Measurements from ENCODE around the gene AUP1. TPM values are rescaled to one million over a fixed set of nuclear protein-coding genes. Genes with fewer than 3 reads are reported as not detected.

AUP1 gene
- total and polyA plus RNA-seq, 2 of the 8 experiments (the other 6 are each of a cell fraction or from before 2014, with no cell fraction given), result 83.4 to 121 TPM

DNA sequence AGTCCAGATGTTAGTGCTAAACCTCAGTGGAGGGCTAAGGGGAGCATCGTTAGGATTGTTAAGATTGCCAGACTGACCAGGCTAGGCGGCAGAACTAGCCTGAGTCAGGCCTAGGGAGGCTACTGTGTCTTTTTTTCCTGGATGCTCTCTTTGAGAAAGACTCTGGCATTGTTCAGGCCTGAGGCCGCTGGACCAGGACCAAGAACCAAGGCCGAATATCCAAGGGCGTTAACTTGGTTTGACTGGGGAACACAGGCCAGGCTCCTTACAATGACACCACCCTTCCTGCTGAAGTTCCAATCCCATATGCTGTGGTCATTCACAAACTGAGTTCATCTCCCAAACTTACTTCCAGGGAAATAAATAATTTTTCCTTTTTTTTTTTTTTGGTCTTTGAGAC lies 10.8 kb upstream of the AUP1 start:
- H3K4me3 ChIP-seq (ENCODE audit: extremely low read depth in 1 of 4, insufficient read depth in 2 of 4, low read depth in 3 of 4, low read length in 4 of 4), result no peak overlapping the region
- no peak overlapping the region for H4K5ac ChIP-seq (ENCODE audit: insufficient read length, low read depth, low read length)
- H4K20me1 ChIP-seq (replicated peaks in 1 of 2; ENCODE audit: control insufficient read depth in 1 of 2, insufficient read depth in 2 of 2, low read length in 2 of 2), result peaks cover 5% of the 10 kb centered on the region in 2 experiments
- no peak overlapping the region for H3K4ac ChIP-seq (replicated peaks; ENCODE audit: insufficient read length, low read depth, low read length)
- H3K9me3 ChIP-seq (ENCODE audit: insufficient read depth in 2 of 2, low read depth in 1 of 2, low read length in 1 of 2), result no peaks in the 10 kb centered on the region
- CTCF ChIA-PET (ENCODE audit: partially characterized antibody), result interaction anchor here (0.6 to 2.1 kb wide), 4 partner anchors 36 to 101 kb away, joined by 3 to 4 read pairs (median 4); no protein-coding TSS in a partner anchor
- no peak overlapping the region for H3K56ac ChIP-seq (replicated peaks; ENCODE audit: insufficient read length, low read depth, low read length)
- no peak overlapping the region for H3K4me2 ChIP-seq (ENCODE audit: insufficient read depth in 1 of 2, low read depth in 2 of 2, low read length in 2 of 2)
- 93% methylated on average over 5 of the region's 5 CpGs; no CpG with 5 or more reads in 1 of the 2 experiments for WGBS, 2 experiments (ENCODE audit: extremely low coverage in 1 of 2, insufficient coverage in 1 of 2, insufficient read length in 1 of 2, insufficient replicate concordance in 2 of 2, low coverage in 1 of 2, low lambda C conversion rate in 2 of 2, missing lambda C conversion rate in 1 of 2)
- H2BK20ac ChIP-seq (ENCODE audit: low read length), result no peak overlapping the region
- no peaks in the 10 kb centered on the region for H3K79me2 ChIP-seq (ENCODE audit: control insufficient read depth in 1 of 2, insufficient read depth in 2 of 2, low read length in 2 of 2)
- no peaks in the 10 kb centered on the region for H3K79me1 ChIP-seq (ENCODE audit: low read depth, low read length)
- no peak overlapping the region for H2BK12ac ChIP-seq (ENCODE audit: low read depth, low read length)
- H2AK5ac ChIP-seq (ENCODE audit: low read depth, low read length), result no peak overlapping the region
- H3K23me2 ChIP-seq (ENCODE audit: low read depth, low read length), result no peaks in the 10 kb centered on the region; the same call in 1 of the 2 replicates
- H3K23ac ChIP-seq (ENCODE audit: insufficient read length), result no peak overlapping the region
- H3K36me3 ChIP-seq (ENCODE audit: control insufficient read depth in 2 of 4, insufficient read depth in 4 of 4, low read length in 3 of 4), result no peaks in the 10 kb centered on the region
- H3K9ac ChIP-seq (replicated peaks in 1 of 4; ENCODE audit: extremely low read depth in 1 of 4, low read depth in 3 of 4, low read length in 3 of 4), result no peak overlapping the region
- H3K18ac ChIP-seq (ENCODE audit: extremely low read depth, low read length), result no peak overlapping the region
- H4K8ac ChIP-seq (ENCODE audit: extremely low read depth, insufficient read depth, low read length), result no peak overlapping the region
- H2BK15ac ChIP-seq (ENCODE audit: low read length), result no peak overlapping the region
- no peaks in the 10 kb centered on the region; a peak in 1 of 7 replicates for H3K4me1 ChIP-seq (replicated peaks in 1 of 4; ENCODE audit: control insufficient read depth in 3 of 4, insufficient read depth in 4 of 4, low read length in 3 of 4)
- FAIRE-seq (no peak), DNase-seq (ENCODE audit: low read depth in 1 of 2, low spot score in 2 of 2) (no peak)
- POLR2A ChIA-PET (ENCODE audit: partially characterized antibody), result interaction anchor here (1.3 to 2.9 kb wide), 3 partner anchors 8 to 10 kb away, joined by 4 to 19 read pairs (median 12); partner anchors contain the start of genes AUP1 and HTRA2
- TF ChIP-seq SIRT6 (IDR thresholded peaks at IDR 0.05; ENCODE audit: low read length), result no peak
- peaks cover 0 to 1% (median 0%) of the 10 kb centered on the region in 4 experiments; a peak in 1 of 7 replicates for H3K27me3 ChIP-seq (replicated peaks in 1 of 4; ENCODE audit: control insufficient read depth in 3 of 4, extremely low read depth in 1 of 4, insufficient read depth in 3 of 4, low read length in 3 of 4)
- no peak overlapping the region for H2AFZ ChIP-seq (ENCODE audit: low read length)
- H2BK120ac ChIP-seq (replicated peaks; ENCODE audit: low read depth, low read length), result no peak overlapping the region
- H4K91ac ChIP-seq (replicated peaks; ENCODE audit: insufficient read length, low read length), result no peak overlapping the region
- H2BK5ac ChIP-seq (ENCODE audit: low read depth, low read length), result no peak overlapping the region
- no peak overlapping the region for H3K14ac ChIP-seq (ENCODE audit: insufficient read length)
- no peak overlapping the region for H3K27ac ChIP-seq (ENCODE audit: low read depth, low read length)
